GM12878 (cell line): ENCODE data around the gene MSI2. TPM values are rescaled to one million over a fixed set of nuclear protein-coding genes. Genes with fewer than 3 reads are reported as not detected.

Source experiments
- ATAC-seq: fragments of 200-7000 bp; cut with Tn5 transposase; 3 replicates; pipeline ENCODE4 v1.9.1; 2020; ENCODE audit warnings: mild to moderate bottlenecking, moderate library complexity
- BruUV-seq: library from RNA; stranded (reverse); fragments of 400-500 nt; replicated peaks from 2 replicates; lab custom pipeline; 2021; lab: Mats Ljungman, UMichigan
- CTCF ChIA-PET: fragments of 300-600 bp; sonication (Branson Sonifier 250); formaldehyde crosslinking; extraction: SDS; loops from one replicate; lab custom pipeline; 2021; ENCODE audit warnings: inconsistent platforms; lab: Yijun Ruan, JAX
- POLR2A ChIA-PET: fragments of 350-600 bp; formaldehyde crosslinking; extraction: SDS; loops from one replicate; lab custom pipeline; 2021; ENCODE audit warnings: inconsistent platforms; lab: Charles Lee
- RAD21 ChIA-PET: fragments of 300-600 bp; sonication (Branson Sonifier 250); formaldehyde crosslinking; loops from one replicate; lab custom pipeline; 2023; ENCODE audit warnings: antibody characterized with exemption; ENCODE audit not compliant: unreplicated experiment; lab: Charles Lee
- SMC1A ChIA-PET: fragments of 300-600 bp; sonication (Branson Sonifier 250); formaldehyde crosslinking; loops from one replicate; lab custom pipeline; 2023; ENCODE audit not compliant: unreplicated experiment, uncharacterized antibody; lab: Charles Lee
- DNase-seq: peaks from one replicate; pipeline ENCODE4 v3.0.0-alpha.2; 2011; ENCODE audit warnings: low read depth, low spot score
- FAIRE-seq: peaks from 3 replicates; lab custom pipeline; 2011; peaks lifted over from hg19 to GRCh38; lab: Jason Lieb, UNC
- H2AFZ ChIP-seq: 2 replicates; pipeline ENCODE4 v1.6.0; 2011; ENCODE audit warnings: low read depth, low read length, control low read depth; ENCODE audit not compliant: control insufficient read depth
- H3K27ac ChIP-seq: 2 replicates; pipeline ENCODE4 v1.5.1; 2011; ENCODE audit warnings: control low read depth; ENCODE audit not compliant: control insufficient read depth, insufficient read depth
- H3K27me3 ChIP-seq, 2 experiments: replicated peaks in 1 of 2; 2 replicates each; pipeline versions ENCODE4 v1.6.0 to v1.6.1; 2011; ENCODE audit warnings: low read length in 1 of 2; ENCODE audit not compliant: control insufficient read depth in 2 of 2, insufficient read depth in 2 of 2
- H3K36me3 ChIP-seq, 2 experiments: 2 replicates each; pipeline ENCODE4 v1.5.1; 2011; ENCODE audit warnings: low read length in 1 of 2; ENCODE audit not compliant: control insufficient read depth in 2 of 2, insufficient read depth in 2 of 2
- H3K4me1 ChIP-seq: 2 replicates; pipeline ENCODE4 v1.6.1; 2011; ENCODE audit warnings: mild to moderate bottlenecking, low read length, moderate library complexity, mixed read lengths; ENCODE audit not compliant: control insufficient read depth, insufficient read depth
- H3K4me2 ChIP-seq: 2 replicates; pipeline ENCODE4 v1.6.0; 2011; ENCODE audit warnings: control low read depth; ENCODE audit not compliant: control insufficient read depth, insufficient read depth
- H3K4me3 ChIP-seq: fragments of 200-600 bp; sonication (generic); 2 replicates; pipeline ENCODE4 v1.5.1; 2016
- H3K79me2 ChIP-seq: 2 replicates; pipeline ENCODE4 v1.6.0; 2011; ENCODE audit warnings: low read length; ENCODE audit not compliant: control insufficient read depth, insufficient read depth
- H3K9ac ChIP-seq: 2 replicates; pipeline ENCODE4 v1.8.0; 2011; ENCODE audit warnings: low read length, control low read depth, mixed read lengths; ENCODE audit not compliant: control insufficient read depth, insufficient read depth
- H3K9me3 ChIP-seq: replicated peaks from 3 replicates; pipeline ENCODE4 v1.5.1; 2011; ENCODE audit warnings: mild to moderate bottlenecking, low read length; ENCODE audit not compliant: control insufficient read depth, insufficient read depth
- H4K20me1 ChIP-seq: 2 replicates; pipeline ENCODE4 v1.6.0; 2011; ENCODE audit not compliant: control insufficient read depth, insufficient read depth
- CBX5 ChIP-seq: sonication (generic); IDR thresholded peaks from 2 replicates; pipeline ENCODE4 v1.6.1; 2016; ENCODE audit warnings: low read depth, moderate library complexity, mild to moderate bottlenecking, inconsistent platforms
- CEBPB ChIP-seq, 2 experiments: fragments of 150-350 bp in 1 of 2; IDR thresholded peaks; 2 replicates each; pipeline ENCODE4 v1.6.1; 2012 to 2014; ENCODE audit warnings: low read depth in 2 of 2, low read length in 2 of 2, borderline replicate concordance in 1 of 2, inconsistent platforms in 1 of 2
- CHD2 ChIP-seq: IDR thresholded peaks from 2 replicates; pipeline ENCODE4 v1.6.1; 2011; ENCODE audit warnings: low read depth, low read length, improper control_type of control experiment, borderline replicate concordance
- HDAC2 ChIP-seq: fragments of 200-600 bp; sonication (generic); IDR thresholded peaks from 2 replicates; pipeline ENCODE4 v1.6.1; 2017
- NR2F1 ChIP-seq: fragments of 450-650 bp; conservative IDR thresholded peaks from 2 replicates; pipeline ENCODE4 v1.6.1; 2017; ENCODE audit warnings: mild to moderate bottlenecking
- PAX8 ChIP-seq: fragments of 450-650 bp; IDR thresholded peaks from 2 replicates; pipeline ENCODE4 v1.6.1; 2017; ENCODE audit warnings: mild to moderate bottlenecking, moderate library complexity
- RELA ChIP-seq: fragments of 450-650 bp; IDR thresholded peaks from 2 replicates; pipeline ENCODE4 v1.8.0; 2014; ENCODE audit warnings: borderline replicate concordance; ENCODE audit not compliant: partially characterized antibody
- WGBS: methylation state at CpG from one replicate; pipeline ENCODE4 v1.1.6; 2016; ENCODE audit warnings: low lambda C conversion rate; ENCODE audit not compliant: insufficient replicate concordance, insufficient coverage; ENCODE audit errors: missing lambda C conversion rate; 5-methylcytosine and 5-hydroxymethylcytosine counted together
- in situ Hi-C: fragments of 300-500 bp; cut with MboI; formaldehyde crosslinking; loops from 9 replicates; pipeline ENCODE4 v1.14.3; 2018; ENCODE audit warnings: mixed read lengths
- intact Hi-C: fragments of 100-400 bp; cut with micrococcal nuclease; formaldehyde crosslinking; loops from one replicate; pipeline ENCODE4 v1.14.2; 2022; ENCODE audit not compliant: unreplicated experiment
- polyA plus RNA-seq, 11 experiments: library from polyadenylated mRNA; depleted of rRNA in 4 of 11; unstranded in 6 of 11; stranded (reverse) in 5 of 11; fragments of >200 nt; fragmentation: Nextera tagmentation in 4 of 11; fragmentation: Illumina TruSeq in 1 of 11; extraction: Ambion mirVana in 4 of 11; extraction: Trizol in 1 of 11; gene quantifications; 1 replicate in 1 of 11; 2 replicates in 10 of 11; pipeline versions ENCODE4 v1.2.1 to v1.2.3, GENCODE V29; 2011 to 2016; ENCODE audit warnings: inconsistent platforms in 2 of 11, missing spikeins in 2 of 11, low read depth in 1 of 11
- total RNA-seq, 4 experiments: library from RNA; depleted of rRNA in 3 of 4; stranded (reverse); fragments of >200 nt in 3 of 4; fragmentation: Illumina TruSeq in 1 of 4; extraction: Trizol in 1 of 4; gene quantifications; 2 replicates each; pipeline versions ENCODE4 v1.2.1 to v1.2.3, GENCODE V29; 2013 to 2021
- TF ChIP-seq, protein P1 (sequence below): fragments of 450-650 bp; IDR thresholded peaks from 2 replicates; pipeline ENCODE4 v1.6.1; 2018; ENCODE audit warnings: borderline replicate concordance, mild to moderate bottlenecking; ENCODE audit not compliant: partially characterized antibody
- TF ChIP-seq, protein P2 (sequence below): fragments of 450-650 bp; IDR thresholded peaks from 2 replicates; pipeline ENCODE4 v1.6.1; 2017; ENCODE audit warnings: mild to moderate bottlenecking, low read depth, inconsistent platforms; ENCODE audit not compliant: poor library complexity, severe bottlenecking

Gene MSI2
- total and polyA plus RNA-seq, 10 of the 15 experiments (the other 5 are each of a cell fraction or from before 2014, with no cell fraction given), result 6.1 to 76.1 (median 42.0) TPM

DNA sequence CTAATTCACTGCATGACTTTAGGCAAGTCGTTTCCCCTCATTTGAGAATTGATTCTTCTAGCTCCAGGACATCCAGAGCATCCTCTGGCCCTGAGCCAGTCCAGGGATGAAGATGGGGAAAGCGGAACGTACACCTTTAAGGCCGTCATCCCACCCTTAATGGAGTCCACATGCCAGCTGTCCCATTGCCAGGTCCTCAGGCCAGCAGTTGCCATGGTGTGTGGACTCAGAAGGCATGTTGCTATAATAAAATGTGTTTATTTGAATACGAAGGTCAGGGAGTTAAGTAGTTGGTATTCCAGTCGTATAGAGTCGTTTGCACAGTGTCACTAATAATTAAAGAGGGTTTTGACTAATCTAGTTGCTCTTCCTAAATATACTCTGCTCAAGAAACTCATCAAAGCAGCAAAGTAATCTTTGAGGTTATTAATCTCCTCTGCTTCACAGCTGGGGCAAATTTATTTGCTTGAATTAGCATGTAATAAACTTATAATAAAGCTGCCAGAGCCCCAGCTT, 458.4 kb downstream of the MSI2 start:
- intact Hi-C loops, result no loop called here
- no peaks in the 10 kb centered on the region for H3K36me3 ChIP-seq
- CTCF ChIA-PET, result no interaction called here
- no peak for ATAC-seq
- WGBS, result 34% methylated on average over 7 of the region's 7 CpGs
- POLR2A ChIA-PET, result interaction anchor here (0.7 kb wide), 1 partner anchor 564 kb away, joined by 5 read pairs; no protein-coding TSS in a partner anchor
- H3K9ac ChIP-seq, result no peak overlapping the region
- no peaks in the 10 kb centered on the region for H3K4me1 ChIP-seq
- no peak overlapping the region for H3K27ac ChIP-seq
- no peak overlapping the region for H3K4me3 ChIP-seq
- H3K9me3 ChIP-seq, result peaks cover 4% of the 10 kb centered on the region; the same call in 1 of the 3 replicates
- no peak overlapping the region for H3K4me2 ChIP-seq
- no peak for DNase-seq
- SMC1A ChIA-PET, result no interaction called here
- H2AFZ ChIP-seq, result no peak overlapping the region
- BruUV-seq, result no TSS peak
- in situ Hi-C loops, result no loop called here
- TF ChIP-seq, protein P1, sequence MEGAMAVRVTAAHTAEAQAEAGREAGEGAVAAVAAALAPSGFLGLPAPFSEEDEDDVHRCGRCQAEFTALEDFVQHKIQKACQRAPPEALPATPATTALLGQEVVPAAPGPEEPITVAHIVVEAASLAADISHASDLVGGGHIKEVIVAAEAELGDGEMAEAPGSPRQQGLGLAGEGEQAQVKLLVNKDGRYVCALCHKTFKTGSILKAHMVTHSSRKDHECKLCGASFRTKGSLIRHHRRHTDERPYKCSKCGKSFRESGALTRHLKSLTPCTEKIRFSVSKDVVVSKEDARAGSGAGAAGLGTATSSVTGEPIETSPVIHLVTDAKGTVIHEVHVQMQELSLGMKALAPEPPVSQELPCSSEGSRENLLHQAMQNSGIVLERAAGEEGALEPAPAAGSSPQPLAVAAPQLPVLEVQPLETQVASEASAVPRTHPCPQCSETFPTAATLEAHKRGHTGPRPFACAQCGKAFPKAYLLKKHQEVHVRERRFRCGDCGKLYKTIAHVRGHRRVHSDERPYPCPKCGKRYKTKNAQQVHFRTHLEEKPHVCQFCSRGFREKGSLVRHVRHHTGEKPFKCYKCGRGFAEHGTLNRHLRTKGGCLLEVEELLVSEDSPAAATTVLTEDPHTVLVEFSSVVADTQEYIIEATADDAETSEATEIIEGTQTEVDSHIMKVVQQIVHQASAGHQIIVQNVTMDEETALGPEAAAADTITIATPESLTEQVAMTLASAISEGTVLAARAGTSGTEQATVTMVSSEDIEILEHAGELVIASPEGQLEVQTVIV, result no peak
- TF ChIP-seq CEBPB (IDR thresholded peaks at IDR 0.05; ENCODE audit: borderline replicate concordance in 1 of 2, low read depth in 2 of 2, low read length in 2 of 2), result no peak
- TF ChIP-seq RELA, result no peak
- TF ChIP-seq, protein P2, sequence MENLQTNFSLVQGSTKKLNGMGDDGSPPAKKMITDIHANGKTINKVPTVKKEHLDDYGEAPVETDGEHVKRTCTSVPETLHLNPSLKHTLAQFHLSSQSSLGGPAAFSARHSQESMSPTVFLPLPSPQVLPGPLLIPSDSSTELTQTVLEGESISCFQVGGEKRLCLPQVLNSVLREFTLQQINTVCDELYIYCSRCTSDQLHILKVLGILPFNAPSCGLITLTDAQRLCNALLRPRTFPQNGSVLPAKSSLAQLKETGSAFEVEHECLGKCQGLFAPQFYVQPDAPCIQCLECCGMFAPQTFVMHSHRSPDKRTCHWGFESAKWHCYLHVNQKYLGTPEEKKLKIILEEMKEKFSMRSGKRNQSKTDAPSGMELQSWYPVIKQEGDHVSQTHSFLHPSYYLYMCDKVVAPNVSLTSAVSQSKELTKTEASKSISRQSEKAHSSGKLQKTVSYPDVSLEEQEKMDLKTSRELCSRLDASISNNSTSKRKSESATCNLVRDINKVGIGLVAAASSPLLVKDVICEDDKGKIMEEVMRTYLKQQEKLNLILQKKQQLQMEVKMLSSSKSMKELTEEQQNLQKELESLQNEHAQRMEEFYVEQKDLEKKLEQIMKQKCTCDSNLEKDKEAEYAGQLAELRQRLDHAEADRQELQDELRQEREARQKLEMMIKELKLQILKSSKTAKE, result no peak
- no peak for TF ChIP-seq CHD2
- no peak for TF ChIP-seq NR2F1
- TF ChIP-seq HDAC2, result no peak
- no peak for TF ChIP-seq CBX5
- TF ChIP-seq PAX8, result no peak
- FAIRE-seq, result no peak
- no peaks in the 10 kb centered on the region for H4K20me1 ChIP-seq
- H3K79me2 ChIP-seq, result no peaks in the 10 kb centered on the region
- H3K27me3 ChIP-seq, result peaks cover 0 to 2% of the 10 kb centered on the region in 2 experiments; a peak in 1 of 4 replicates
- RAD21 ChIA-PET, result no interaction called here
